Uterus (tissue), 4 donors: Measurements from ENCODE around the gene PPP1R2. TPM values are rescaled to one million over a fixed set of nuclear protein-coding genes. Genes with fewer than 3 reads are reported as not detected.

Experiments
- DNase-seq, 2 donors: peaks; one replicate each; pipeline ENCODE4 v3.0.0-alpha.2; 2019 to 2020
- H3K27ac ChIP-seq, 2 donors: fragments of 200-600 bp; sonication (generic); 1 replicate in 1 of 2; 2 replicates in 1 of 2; pipeline ENCODE4 v1.5.1; 2016 to 2018
- H3K27me3 ChIP-seq, 2 donors: fragments of 200-600 bp; sonication (generic); one replicate each; pipeline ENCODE4 v1.5.1; 2018 to 2019; ENCODE audit warnings: control low read depth in 1 of 2
- H3K36me3 ChIP-seq, 2 donors: fragments of 200-600 bp; sonication (generic); one replicate each; pipeline ENCODE4 v1.5.1; 2019; ENCODE audit warnings: control low read depth in 1 of 2
- H3K4me1 ChIP-seq, 2 donors: fragments of 200-600 bp; sonication (generic); one replicate each; pipeline ENCODE4 v1.5.1; 2018 to 2019; ENCODE audit warnings: control low read depth in 1 of 2
- H3K4me3 ChIP-seq, 2 donors: fragments of 200-600 bp; sonication (generic); 1 replicate in 1 of 2; 2 replicates in 1 of 2; pipeline ENCODE4 v1.5.1; 2018 to 2019; ENCODE audit warnings: mild to moderate bottlenecking in 1 of 2
- H3K9me3 ChIP-seq, 2 donors: fragments of 200-600 bp; sonication (generic); one replicate each; pipeline ENCODE4 v1.5.1; 2019; ENCODE audit warnings: control low read depth in 1 of 2
- CTCF ChIP-seq, 4 experiments: fragments of 200-600 bp in 2 of 4; fragments of 450-650 bp in 2 of 4; sonication (generic) in 2 of 4; IDR thresholded peaks; one replicate each; pipeline ENCODE4 v1.5.1; 2016 to 2019; ENCODE audit warnings: antibody characterized with exemption in 4 of 4, mild to moderate bottlenecking in 2 of 4, moderate library complexity in 1 of 4
- POLR2A ChIP-seq, 2 donors: fragments of 450-650 bp; IDR thresholded peaks; one replicate each; pipeline ENCODE4 v1.6.1; 2016; ENCODE audit warnings: antibody characterized with exemption in 2 of 2, mild to moderate bottlenecking in 1 of 2, moderate library complexity in 1 of 2
- intact Hi-C: fragments of 100-400 bp; cut with DNase I; formaldehyde crosslinking; loops from one replicate; pipeline ENCODE4 v1.15.1; 2023; ENCODE audit warnings: low total_unique reads
- total RNA-seq, 4 donors: library from RNA; depleted of rRNA in 3 of 4; stranded (reverse); fragments of >200 nt in 3 of 4; gene quantifications; one replicate each; pipeline versions ENCODE4 v1.1.0 to v1.2.4, GENCODE V29; 2014 to 2023
- donor health status: DM: yes; HTN: yes; CAD: no.

PPP1R2 gene
- total RNA-seq, 4 donors from 2014 or later = 48.2 to 248 (median 106) TPM

GRCh38 chr3:195532834-195533233 lies 10.3 kb downstream of the PPP1R2 start:
- Histone ChIP-seq H3K4me3 (no peak overlapping the region), H3K4me1 (no peaks in the 10 kb centered on the region), H3K27ac (no peak overlapping the region), H3K9me3 (no peaks in the 10 kb centered on the region), H3K27me3 (no peaks in the 10 kb centered on the region), H3K36me3 (no peaks in the 10 kb centered on the region)
- DNase-seq = no peak
- TF ChIP-seq POLR2A (IDR thresholded peaks at IDR 0.05) (no peak), CTCF (IDR thresholded peaks at IDR 0.05) (no peak)
- intact Hi-C loops = no loop called here

- H3K36me3 ChIP-seq = no peaks in the 10 kb centered on the region
- no peak for DNase-seq
These were observed 10.8 kb downstream of the PPP1R2 start for GRCh38 chr3:195532345-195532744.

GRCh38 chr3:195531683-195532082 lies 11.4 kb downstream of the PPP1R2 start:
- no peaks in the 10 kb centered on the region for H3K9me3 ChIP-seq
- intact Hi-C loops = no loop called here
- DNase-seq = no peak
- TF ChIP-seq CTCF (IDR thresholded peaks at IDR 0.05) (no peak), POLR2A (IDR thresholded peaks at IDR 0.05) (no peak)
- H3K4me3 ChIP-seq = no peak overlapping the region
- H3K27ac ChIP-seq = no peak overlapping the region
- H3K4me1 ChIP-seq = no peaks in the 10 kb centered on the region
- no peaks in the 10 kb centered on the region for H3K27me3 ChIP-seq
- H3K36me3 ChIP-seq = no peaks in the 10 kb centered on the region

More at GRCh38 chr3:195532345-195532744, 10.8 kb downstream of the PPP1R2 start:
- Histone ChIP-seq H3K9me3 (no peaks in the 10 kb centered on the region), H3K27me3 (no peaks in the 10 kb centered on the region), H3K27ac (no peak overlapping the region), H3K4me1 (no peaks in the 10 kb centered on the region), H3K4me3 (no peak overlapping the region)
- TF ChIP-seq POLR2A (IDR thresholded peaks at IDR 0.05) = no peak
- TF ChIP-seq CTCF (IDR thresholded peaks at IDR 0.05) = no peak
- intact Hi-C loops = no loop called here

DNA sequence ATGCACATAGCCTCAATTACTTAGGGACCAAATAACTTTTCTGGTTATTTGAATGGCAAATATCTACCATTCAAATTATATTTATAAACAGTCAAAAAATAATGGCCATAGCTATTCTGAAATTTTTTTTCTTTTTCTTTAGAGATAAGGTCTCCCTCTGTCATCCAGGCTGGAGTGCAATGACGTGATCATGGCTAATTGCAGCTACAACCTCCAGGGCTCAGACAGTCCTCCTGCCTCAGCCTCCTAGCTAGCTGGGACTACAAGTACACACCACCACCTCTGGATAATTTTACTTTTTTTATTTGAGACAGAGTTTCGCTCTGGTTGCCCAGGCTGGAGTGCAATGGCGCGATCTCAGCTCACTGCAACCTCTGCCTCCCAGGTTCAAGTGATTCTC lies 16.6 kb downstream of the PPP1R2 start:
- TF ChIP-seq POLR2A (IDR thresholded peaks at IDR 0.05) (no peak), CTCF (IDR thresholded peaks at IDR 0.05) (no peak)
- intact Hi-C loops = no loop called here
- no peaks in the 10 kb centered on the region for H3K9me3 ChIP-seq

GRCh38 chr3:195524171-195524896 lies 18.8 kb downstream of the PPP1R2 start:
- no peaks in the 10 kb centered on the region for H3K4me1 ChIP-seq
- intact Hi-C loops = loop anchor here (5.0 kb wide), 1 partner anchor 252 kb away; the partner anchor contains the start of gene XXYLT1
- TF ChIP-seq CTCF (IDR thresholded peaks at IDR 0.05) (no peak), POLR2A (IDR thresholded peaks at IDR 0.05) (no peak)
- no peaks in the 10 kb centered on the region for H3K9me3 ChIP-seq
- H3K27me3 ChIP-seq = no peaks in the 10 kb centered on the region
- H3K36me3 ChIP-seq = peaks cover 0 to 3% of the 10 kb centered on the region in 2 donors
- no peak overlapping the region for H3K27ac ChIP-seq
- DNase-seq = no peak
- H3K4me3 ChIP-seq = no peak overlapping the region

More for the DNA sequence above, 16.6 kb downstream of the PPP1R2 start:
- no peak overlapping the region for H3K27ac ChIP-seq
- H3K4me1 ChIP-seq = no peaks in the 10 kb centered on the region
- no peak for DNase-seq
- no peak overlapping the region for H3K4me3 ChIP-seq
- H3K27me3 ChIP-seq = no peaks in the 10 kb centered on the region
- peaks cover 0 to 3% of the 10 kb centered on the region in 2 donors for H3K36me3 ChIP-seq
